GM10266 (cell line): ENCODE results near the gene UBE2N.
A peak's percentile ranks its signal among the peaks of the same experiment; 100 is the strongest.
"Not testable (repeated sequence)": the region's sequence is repeated elsewhere in the genome, so short reads cannot be mapped to it uniquely, and the experiment has no call there.

Experiments
- DNase-seq: peaks from one replicate; pipeline ENCODE4 v3.0.0; 2012; ENCODE audit errors: extremely low spot score
- CTCF ChIP-seq: IDR thresholded peaks from 2 replicates; pipeline ENCODE4 v1.5.1; 2012; ENCODE audit warnings: mild to moderate bottlenecking, low read depth; ENCODE audit not compliant: control insufficient read depth, insufficient read depth; ENCODE audit errors: missing control alignments

Gene UBE2N

GRCh38 chr12:93393425-93393824 lies 48.3 kb downstream of the UBE2N start:
- DNase-seq, result no peak
- TF ChIP-seq CTCF, result no peak

- no peak for TF ChIP-seq CTCF
- DNase-seq, result no peak
These were observed 51.0 kb downstream of the UBE2N start for GRCh38 chr12:93390549-93391297.

GRCh38 chr12:93390031-93390430 lies 51.7 kb downstream of the UBE2N start:
- TF ChIP-seq CTCF, result no peak
- DNase-seq, result no peak

GRCh38 chr12:93387780-93388179 lies 54.0 kb downstream of the UBE2N start:
- no peak for DNase-seq
- TF ChIP-seq CTCF, result no peak

- not testable (repeated sequence) for DNase-seq
These were observed 59.7 kb downstream of the UBE2N start for GRCh38 chr12:93381976-93382437.

- DNase-seq, result no peak
- no peak for TF ChIP-seq CTCF
These were observed 60.4 kb downstream of the UBE2N start for GRCh38 chr12:93381161-93381975.

- peak; percentile 34 for TF ChIP-seq CTCF
- no peak for DNase-seq
These were observed 61.1 kb downstream of the UBE2N start for GRCh38 chr12:93380480-93381121.
